ENCODE results near the gene CELF1. TPM values are rescaled to one million over a fixed set of nuclear protein-coding genes. Genes with fewer than 3 reads are reported as not detected.

Gene CELF1
- polyA plus RNA-seq, 1 of the 3 experiments (the other 2 are of a cell fraction), result 47.5 TPM

DNA sequence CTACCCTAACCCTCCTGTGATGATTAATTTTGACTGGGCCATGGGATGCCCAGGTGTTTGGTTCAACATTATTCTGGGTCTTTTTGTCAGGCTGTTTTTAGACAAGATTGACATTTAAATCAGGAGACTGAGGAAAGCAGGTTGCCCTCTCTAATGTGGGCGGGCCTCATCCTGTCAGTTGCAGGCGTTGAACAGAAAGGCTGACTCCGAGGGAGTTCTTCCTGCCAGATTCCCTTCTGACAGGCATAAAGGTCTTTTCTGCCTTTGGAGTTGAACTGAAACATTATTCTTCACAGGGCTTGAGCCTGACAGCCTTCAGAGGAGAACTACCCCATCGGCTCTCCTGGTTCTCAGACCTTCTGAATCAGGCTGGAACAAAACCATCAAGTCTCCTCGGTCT, 122.4 kb downstream of the CELF1 start:
- Histone ChIP-seq H3K9me3 (no peaks in the 10 kb centered on the region), H3K36me3 (replicated peaks in 1 of 2; ENCODE audit: control insufficient read depth in 1 of 2, insufficient read depth in 2 of 2, low read length in 1 of 2) (no peaks in the 10 kb centered on the region), H3K27ac (ENCODE audit: low read depth in 2 of 2, low read length in 1 of 2) (no peak overlapping the region), H3K9me2 (no peaks in the 10 kb centered on the region), H3F3A (replicated peaks; ENCODE audit: insufficient read depth) (peaks cover 15% of the 10 kb centered on the region), H3K79me2 (ENCODE audit: insufficient read depth) (peaks cover 6% of the 10 kb centered on the region), H4K20me1 (ENCODE audit: insufficient read depth) (no peaks in the 10 kb centered on the region), H3K27me3 (ENCODE audit: insufficient read depth) (no peaks in the 10 kb centered on the region), H3K4me3 (ENCODE audit: low read depth in 2 of 2, low read length in 1 of 2) (no peak overlapping the region), H2AFZ (ENCODE audit: low read depth) (no peak overlapping the region), H3K9ac (no peak overlapping the region), H3K4me2 (no peak overlapping the region), H3K4me1 (ENCODE audit: control insufficient read depth in 1 of 2, insufficient read depth in 2 of 2, low read depth in 1 of 2, low read length in 1 of 2) (peaks cover 0 to under 1% of the 10 kb centered on the region in 2 experiments; a peak in 1 of 4 replicates)
- DNase-seq, result no peak
- WGBS (ENCODE audit: low lambda C conversion rate), result 82% methylated on average over 5 of the region's 5 CpGs
- TF ChIP-seq FOSL2 (IDR thresholded peaks at IDR 0.05; ENCODE audit: borderline replicate concordance, low read depth) (no peak), FOXM1 (IDR thresholded peaks at IDR 0.05; ENCODE audit: low read depth) (no peak), GATA2 (CRISPR knock-in tag; IDR thresholded peaks at IDR 0.05) (no peak), TAF1 (IDR thresholded peaks at IDR 0.05; ENCODE audit: borderline replicate concordance, low read depth, low read length) (no peak), YY1 (IDR thresholded peaks at IDR 0.05; ENCODE audit: low read depth) (no peak), CHD2 (IDR thresholded peaks at IDR 0.05; ENCODE audit: low read length, partially characterized antibody) (no peak), TCF12 (IDR thresholded peaks at IDR 0.05) (no peak), MXI1 (IDR thresholded peaks at IDR 0.05; ENCODE audit: low read depth, low read length) (no peak), MEF2A (IDR thresholded peaks at IDR 0.05; ENCODE audit: borderline replicate concordance, low read depth) (no peak), SMC3 (IDR thresholded peaks at IDR 0.05; ENCODE audit: low read depth, low read length) (no peak), MAX (IDR thresholded peaks at IDR 0.05; ENCODE audit: low read depth) (no peak)
- TF ChIP-seq, protein P1, sequence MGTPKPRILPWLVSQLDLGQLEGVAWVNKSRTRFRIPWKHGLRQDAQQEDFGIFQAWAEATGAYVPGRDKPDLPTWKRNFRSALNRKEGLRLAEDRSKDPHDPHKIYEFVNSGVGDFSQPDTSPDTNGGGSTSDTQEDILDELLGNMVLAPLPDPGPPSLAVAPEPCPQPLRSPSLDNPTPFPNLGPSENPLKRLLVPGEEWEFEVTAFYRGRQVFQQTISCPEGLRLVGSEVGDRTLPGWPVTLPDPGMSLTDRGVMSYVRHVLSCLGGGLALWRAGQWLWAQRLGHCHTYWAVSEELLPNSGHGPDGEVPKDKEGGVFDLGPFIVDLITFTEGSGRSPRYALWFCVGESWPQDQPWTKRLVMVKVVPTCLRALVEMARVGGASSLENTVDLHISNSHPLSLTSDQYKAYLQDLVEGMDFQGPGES (IDR thresholded peaks at IDR 0.05; ENCODE audit: low read depth, low read length), result no peak
- ChIA-PET POLR2A (no interaction called here), CTCF (no interaction called here)

DNA sequence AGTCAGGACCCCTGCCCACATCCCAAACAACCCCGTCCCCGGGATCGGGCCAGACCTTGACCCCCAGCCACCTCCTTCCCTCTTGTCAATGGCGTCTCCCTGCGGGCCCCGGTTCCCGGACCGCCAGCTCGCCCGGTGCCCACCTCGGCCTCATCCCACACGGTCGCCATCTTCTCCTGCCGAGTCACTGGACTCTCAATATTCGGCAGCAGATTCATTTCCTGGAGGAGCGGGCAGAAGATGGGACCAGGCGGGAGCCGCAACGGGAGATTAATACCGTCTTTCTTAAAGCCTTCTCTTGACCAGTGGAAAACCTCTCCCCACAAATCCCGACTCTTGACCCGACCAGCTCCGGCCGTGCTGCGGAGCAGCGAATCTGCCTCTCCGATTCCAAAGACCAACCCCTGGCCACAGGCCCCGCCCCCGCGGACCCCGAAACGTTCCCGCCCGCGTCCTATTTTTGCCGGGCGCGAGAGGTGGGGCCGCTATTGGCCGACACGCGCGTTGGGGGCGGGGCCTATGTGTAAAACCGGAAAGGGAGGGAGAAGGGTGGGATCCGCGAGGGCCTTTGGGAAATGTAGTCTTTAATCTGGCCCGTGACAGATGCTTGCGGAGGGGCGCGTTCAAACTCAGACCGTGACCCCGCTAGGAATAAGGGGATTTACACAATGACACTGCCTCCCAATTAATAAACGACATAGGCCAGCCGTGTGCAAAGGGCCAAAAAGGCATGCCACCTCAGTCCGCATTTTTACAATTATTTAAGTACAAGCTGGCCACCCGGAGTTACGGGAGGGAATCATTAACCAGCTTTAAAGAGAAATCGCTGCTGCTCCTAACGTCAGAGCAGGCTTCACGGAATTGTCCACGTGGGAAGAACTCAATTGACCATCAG, 126.6 kb downstream of the CELF1 start, which contains the start of gene PSMC3:
TSS of gene PSMC3 (minus strand) at position 378 of the 895 bp plus-strand sequence. CDS start at position 218, 160 bp downstream.
- peak; percentile 97 for DNase-seq
- Histone ChIP-seq H3F3A (replicated peaks; ENCODE audit: insufficient read depth) (peaks cover 7% of the 10 kb centered on the region), H3K4me3 (ENCODE audit: low read depth in 2 of 2, low read length in 1 of 2) (peak within 1 kb of the TSS; percentile 64 to 85), H3K79me2 (ENCODE audit: insufficient read depth) (peaks cover 38% of the 10 kb centered on the region), H3K36me3 (replicated peaks in 1 of 2; ENCODE audit: control insufficient read depth in 1 of 2, insufficient read depth in 2 of 2, low read length in 1 of 2) (peaks cover 18 to 22% of the 10 kb centered on the region in 2 experiments), H3K27ac (ENCODE audit: low read depth in 2 of 2, low read length in 1 of 2) (peak within 1 kb of the TSS; percentile 82 to 91), H4K20me1 (ENCODE audit: insufficient read depth) (no peaks in the 10 kb centered on the region), H2AFZ (ENCODE audit: low read depth) (peak within 1 kb of the TSS; percentile 97), H3K9me2 (no peaks in the 10 kb centered on the region), H3K9ac (peak within 1 kb of the TSS; percentile 96), H3K9me3 (no peaks in the 10 kb centered on the region), H3K27me3 (ENCODE audit: insufficient read depth) (no peaks in the 10 kb centered on the region), H3K4me2 (peak within 1 kb of the TSS; percentile 98), H3K4me1 (ENCODE audit: control insufficient read depth in 1 of 2, insufficient read depth in 2 of 2, low read depth in 1 of 2, low read length in 1 of 2) (peaks cover 9 to 10% of the 10 kb centered on the region in 2 experiments; a peak in 3 of 4 replicates)
- POLR2A ChIA-PET, result interaction anchor here (0.7 to 2.3 kb wide), 5 partner anchors 9 to 1127 kb away, joined by 3 to 8 read pairs (median 3); no protein-coding TSS in a partner anchor
- CTCF ChIA-PET, result interaction anchor here (0.8 to 6.7 kb wide), 6 partner anchors 10 to 71 kb away, joined by 4 to 47 read pairs (median 6); partner anchors contain the start of genes RAPSN and SLC39A13
- WGBS (ENCODE audit: low lambda C conversion rate), result 1% methylated on average over 49 of the region's 62 CpGs
- peak; percentile 95 for TF ChIP-seq MAX (IDR thresholded peaks at IDR 0.05; ENCODE audit: low read depth)
- no peak for TF ChIP-seq NFIC (IDR thresholded peaks at IDR 0.05; ENCODE audit: borderline replicate concordance)
- peak; percentile 16; the same call in 1 of the 2 replicates for TF ChIP-seq FOXM1 (IDR thresholded peaks at IDR 0.05; ENCODE audit: low read depth)
- peak; percentile 97 for TF ChIP-seq TAF1 (IDR thresholded peaks at IDR 0.05; ENCODE audit: borderline replicate concordance, low read depth, low read length)
- no peak for TF ChIP-seq FOSL2 (IDR thresholded peaks at IDR 0.05; ENCODE audit: borderline replicate concordance, low read depth)
- peak; percentile 95 for TF ChIP-seq YY1 (IDR thresholded peaks at IDR 0.05; ENCODE audit: low read depth)
- 0 out of 2 replicates have a peak, but pooled peaks have one; percentile 55 for TF ChIP-seq REST (IDR thresholded peaks at IDR 0.05; ENCODE audit: low read depth, low read length)
- no peak for TF ChIP-seq PBX3 (IDR thresholded peaks at IDR 0.05)
- peak; percentile 84 for TF ChIP-seq GABPA (IDR thresholded peaks at IDR 0.05; ENCODE audit: low read depth)
- no peak for TF ChIP-seq NRF1 (IDR thresholded peaks at IDR 0.05; ENCODE audit: low read depth, low read length)
- TF ChIP-seq RFX5 (IDR thresholded peaks at IDR 0.05; ENCODE audit: low read length), result no peak
- peak; percentile 58 to 95; a peak in 3 of 4 replicates for TF ChIP-seq EP300 (IDR thresholded peaks at IDR 0.05; ENCODE audit: borderline replicate concordance in 1 of 2, low read depth in 1 of 2, low read length in 1 of 2)
